GM21381 (cell line): Measurements from ENCODE around the gene USP25.

ENCODE experiments used
- ATAC-seq: cut with Tn5 transposase; IDR thresholded peaks from one replicate; pipeline ENCODE4 v1.9.1; 2021; ENCODE audit warnings: mild to moderate bottlenecking, moderate library complexity; ENCODE audit not compliant: unreplicated experiment

The USP25 gene

GRCh38 chr21:15755125-15755524 lies 25.3 kb downstream of the USP25 start:
- no peak for ATAC-seq

GRCh38 chr21:15759469-15759868 lies 29.7 kb downstream of the USP25 start:
- no peak for ATAC-seq

GRCh38 chr21:15761507-15762100 lies 31.8 kb downstream of the USP25 start:
- no peak for ATAC-seq

GRCh38 chr21:15763359-15763758 lies 33.6 kb downstream of the USP25 start:
- no peak for ATAC-seq

GRCh38 chr21:15764878-15765277 lies 35.1 kb downstream of the USP25 start:
- ATAC-seq = no peak

GRCh38 chr21:15766952-15767603 lies 37.3 kb downstream of the USP25 start:
- no peak for ATAC-seq

- no peak for ATAC-seq
These were observed 38.3 kb downstream of the USP25 start for GRCh38 chr21:15768045-15768601.

GRCh38 chr21:15768853-15769252 lies 39.1 kb downstream of the USP25 start:
- ATAC-seq = no peak

- no peak for ATAC-seq
These were observed 41.5 kb downstream of the USP25 start for GRCh38 chr21:15771311-15771710.

GRCh38 chr21:15772654-15773053 lies 42.9 kb downstream of the USP25 start:
- no peak for ATAC-seq

GRCh38 chr21:15774590-15774989 lies 44.8 kb downstream of the USP25 start:
- no peak for ATAC-seq

- no peak for ATAC-seq
These were observed 45.5 kb downstream of the USP25 start for GRCh38 chr21:15775291-15775690.

- no peak for ATAC-seq
These were observed 46.2 kb downstream of the USP25 start for GRCh38 chr21:15775981-15776380.

GRCh38 chr21:15776818-15777217 lies 47.0 kb downstream of the USP25 start:
- no peak for ATAC-seq

- no peak for ATAC-seq
These were observed 52.2 kb downstream of the USP25 start for GRCh38 chr21:15781986-15782385.

GRCh38 chr21:15788847-15789523 lies 59.2 kb downstream of the USP25 start:
- no peak for ATAC-seq

- no peak for ATAC-seq
These were observed 63.3 kb downstream of the USP25 start for GRCh38 chr21:15793109-15793508.

- ATAC-seq = no peak
These were observed 63.9 kb downstream of the USP25 start for GRCh38 chr21:15793550-15794235.

GRCh38 chr21:15794277-15794912 lies 64.6 kb downstream of the USP25 start:
- ATAC-seq = no peak

GRCh38 chr21:15795533-15795932 lies 65.8 kb downstream of the USP25 start:
- no peak for ATAC-seq
